ENCODE data around the gene ZNRF3. TPM values are rescaled to one million over a fixed set of nuclear protein-coding genes. Genes with fewer than 3 reads are reported as not detected.
"Not testable (repeated sequence)": the region's sequence is repeated elsewhere in the genome, so short reads cannot be mapped to it uniquely, and the experiment has no call there.

ZNRF3 gene
- total RNA-seq, 1 donor from 2014 or later = 12.4 TPM

DNA sequence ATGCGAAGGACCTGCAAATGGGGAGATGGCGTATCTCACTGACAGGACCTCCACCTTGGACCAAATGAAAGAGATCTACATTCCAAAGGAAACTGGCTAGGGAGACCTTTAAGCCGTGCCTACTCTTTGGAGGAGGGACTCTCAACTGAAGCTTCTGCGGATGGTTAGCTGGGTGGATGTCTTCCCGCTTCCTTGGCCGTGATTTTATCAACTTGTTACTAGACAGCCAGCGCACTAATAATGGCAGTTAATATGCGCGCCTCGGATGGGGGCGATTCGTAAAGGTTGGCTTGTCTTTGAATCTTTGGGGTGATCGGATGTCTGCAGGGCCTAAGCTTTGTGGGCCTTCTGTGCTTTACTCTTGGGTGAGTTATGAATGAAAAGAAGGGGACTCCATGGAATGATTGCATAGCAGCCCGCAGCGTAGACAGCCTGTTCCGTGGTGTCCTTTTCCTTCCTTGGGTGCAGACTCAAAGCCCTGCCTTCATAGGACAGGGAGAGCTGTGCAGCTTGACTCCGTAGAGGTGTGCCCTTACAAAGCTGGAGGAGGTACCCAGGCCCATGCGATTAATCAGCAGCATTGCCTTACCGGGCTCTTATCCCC, 1.5 kb downstream of the ZNRF3 start:
- DNase-seq = no peak

DNA sequence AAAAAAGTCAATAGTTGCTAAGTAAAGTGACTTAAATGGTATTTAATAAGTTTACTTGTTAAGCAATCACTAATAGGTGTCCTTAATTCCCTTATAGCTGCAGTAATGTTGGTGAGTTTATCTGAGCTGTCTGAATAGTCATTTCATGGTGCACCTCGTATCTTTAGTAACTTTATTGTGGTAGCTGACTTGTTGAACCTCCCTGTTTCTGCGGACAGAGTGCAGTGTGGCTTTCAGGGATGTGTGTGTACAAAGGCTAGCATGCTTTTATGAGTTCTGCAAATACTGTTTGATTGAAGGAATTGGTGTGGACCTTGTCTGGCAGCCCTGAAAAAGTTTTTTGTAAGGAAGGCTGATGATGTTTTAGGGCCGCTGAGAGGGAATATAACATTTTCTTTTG, 2.6 kb downstream of the ZNRF3 start:
- no peak for DNase-seq

- not testable (repeated sequence) for DNase-seq
Measured at GRCh38 chr22:28886679-28887078, 3.3 kb downstream of the ZNRF3 start.

GRCh38 chr22:28887725-28888459, 4.5 kb downstream of the ZNRF3 start:
- no peak for DNase-seq

DNA sequence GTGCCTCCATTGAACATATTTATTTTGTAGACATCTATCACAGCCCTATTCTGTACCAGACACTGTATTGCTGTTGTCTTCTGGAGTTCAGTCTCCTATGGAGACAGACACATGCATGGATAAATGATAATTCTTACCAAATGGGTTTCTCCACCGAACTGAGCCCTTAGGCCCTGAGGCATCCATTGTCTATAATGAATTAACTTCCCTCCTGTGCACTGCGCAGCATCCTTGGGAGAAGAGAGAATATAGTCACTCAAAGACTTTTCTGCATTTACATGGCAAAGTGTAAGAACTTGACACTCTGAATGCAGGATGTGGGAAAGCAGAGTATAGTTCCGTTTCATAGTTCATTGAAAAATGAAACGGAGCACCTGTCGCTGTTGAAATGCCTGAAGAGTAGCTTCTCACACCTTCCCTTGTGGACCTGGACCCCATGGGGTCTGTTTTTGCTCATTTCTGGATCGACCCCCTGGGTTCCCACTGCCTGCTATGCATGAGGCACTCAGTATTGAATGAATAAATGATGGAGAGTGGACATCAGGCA, 6.2 kb downstream of the ZNRF3 start:
- no peak for DNase-seq

- DNase-seq = no peak
Measured at GRCh38 chr22:28891156-28891733, 7.9 kb downstream of the ZNRF3 start.

DNA sequence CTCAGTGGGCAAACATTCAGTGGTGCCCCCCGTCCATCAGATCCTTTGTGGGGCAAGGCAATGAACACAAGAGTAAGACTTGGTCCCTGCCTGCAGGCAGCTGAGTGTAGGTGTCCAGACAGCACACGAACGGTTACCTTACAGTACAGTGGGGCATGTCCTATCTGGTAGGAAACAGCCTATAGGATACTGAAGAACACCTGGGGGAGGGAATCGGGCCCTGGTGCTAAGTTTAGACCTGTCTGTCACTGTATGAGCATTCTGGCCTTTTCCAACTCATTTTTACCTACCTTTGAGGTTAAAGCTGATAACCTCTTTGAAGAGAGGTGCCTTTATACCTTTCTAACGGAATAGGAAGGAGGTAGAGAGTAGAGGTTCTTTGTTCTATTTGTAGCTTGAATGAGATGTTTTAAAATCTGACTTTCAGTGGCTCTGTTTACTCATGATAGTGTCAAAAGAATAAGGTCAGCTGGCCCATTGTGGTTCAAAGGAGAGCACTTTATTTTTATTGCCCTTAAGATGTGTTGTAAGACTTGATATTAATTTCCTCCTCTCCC, 8.9 kb downstream of the ZNRF3 start:
- DNase-seq = no peak

DNA sequence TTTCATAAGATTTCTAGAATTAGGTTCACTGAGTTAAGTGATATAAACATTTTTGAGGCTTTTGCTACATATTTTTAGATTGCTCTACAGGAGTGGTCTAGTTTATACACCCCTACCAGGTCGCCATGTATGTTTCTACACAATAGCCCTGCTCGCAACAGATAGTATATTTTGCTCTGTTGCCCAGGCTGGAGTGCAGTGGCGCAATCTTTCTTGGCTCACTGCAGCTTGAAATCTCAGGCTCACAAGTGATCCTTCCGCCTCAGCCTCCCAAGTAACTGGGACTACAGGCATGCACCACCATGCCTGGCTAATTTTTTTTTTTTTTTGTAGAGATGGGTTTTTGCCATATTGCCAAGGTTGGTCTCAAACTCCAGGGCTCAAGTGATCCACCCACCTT, 10.4 kb downstream of the ZNRF3 start:
- DNase-seq = no peak

DNA sequence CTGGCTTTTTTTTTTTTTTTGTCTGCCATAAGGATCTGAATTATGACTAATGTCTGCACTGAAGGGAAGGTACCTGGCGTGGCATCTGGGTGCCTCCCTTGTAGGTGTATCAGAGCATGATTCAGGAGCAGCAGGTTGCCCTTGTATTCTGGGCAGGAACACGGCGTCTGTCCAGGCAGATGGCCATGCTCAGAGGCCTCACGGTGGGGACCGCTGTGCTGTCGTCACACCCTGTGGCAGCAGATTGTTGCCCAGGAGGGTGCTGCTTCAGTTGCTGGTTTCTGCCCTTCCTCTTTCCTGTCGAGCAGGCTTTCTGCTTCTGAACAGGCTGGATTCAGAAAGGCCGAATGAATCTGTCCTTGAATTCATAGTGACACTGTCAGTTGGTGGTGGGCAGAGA, 11.0 kb downstream of the ZNRF3 start:
- no peak for DNase-seq

GRCh38 chr22:28894807-28895206, 11.4 kb downstream of the ZNRF3 start:
- DNase-seq = no peak

- no peak for DNase-seq
Measured at GRCh38 chr22:28896611-28897010, 13.2 kb downstream of the ZNRF3 start.

DNA sequence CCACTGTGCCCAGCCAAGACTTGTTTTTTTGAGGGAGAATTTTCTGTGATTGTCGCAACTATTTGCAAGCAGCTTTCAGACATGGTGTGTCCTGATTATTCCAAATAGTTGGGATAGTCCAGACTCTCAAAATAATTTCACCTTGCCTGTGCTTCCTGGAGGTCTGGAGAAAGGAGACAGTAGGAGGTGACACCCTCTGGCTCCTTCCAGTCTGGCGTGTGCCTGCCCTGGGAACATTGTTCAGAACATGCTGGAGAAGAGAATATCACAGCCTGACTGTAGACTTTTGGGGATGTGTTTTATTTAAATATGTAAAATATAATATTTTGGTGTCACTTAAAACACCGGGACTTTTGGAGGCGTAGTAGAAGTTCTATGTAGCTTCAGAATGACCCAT, 14.9 kb downstream of the ZNRF3 start:
- DNase-seq = no peak

GRCh38 chr22:28899199-28899853, 16.0 kb downstream of the ZNRF3 start:
- DNase-seq = no peak

DNA sequence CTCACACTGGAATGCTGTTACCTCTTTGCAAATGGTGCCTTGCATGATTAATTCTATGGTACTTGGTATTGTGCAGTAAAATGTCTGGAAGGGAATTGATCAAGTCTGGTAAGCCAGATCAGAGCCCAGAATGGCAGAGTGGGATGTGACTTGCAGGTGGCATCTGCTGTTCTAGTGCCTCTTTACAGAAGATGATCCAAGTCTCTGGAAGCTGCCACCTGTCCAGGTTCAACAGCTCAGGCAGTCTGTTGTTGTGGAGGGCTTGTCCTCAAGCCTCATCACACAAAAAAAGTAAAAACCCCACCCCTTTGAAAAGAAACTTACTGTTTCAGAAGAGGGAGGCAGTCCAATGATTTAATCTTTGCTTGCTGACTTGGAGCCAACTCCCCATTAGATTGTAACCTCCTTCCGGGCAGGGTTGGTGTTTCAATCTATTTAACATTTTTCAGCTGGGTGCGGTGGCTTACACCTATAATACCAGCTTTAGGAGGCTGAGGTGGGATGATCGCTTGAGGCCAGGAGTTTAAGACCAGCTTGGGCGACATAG, 17.1 kb downstream of the ZNRF3 start:
- no peak for DNase-seq

DNA sequence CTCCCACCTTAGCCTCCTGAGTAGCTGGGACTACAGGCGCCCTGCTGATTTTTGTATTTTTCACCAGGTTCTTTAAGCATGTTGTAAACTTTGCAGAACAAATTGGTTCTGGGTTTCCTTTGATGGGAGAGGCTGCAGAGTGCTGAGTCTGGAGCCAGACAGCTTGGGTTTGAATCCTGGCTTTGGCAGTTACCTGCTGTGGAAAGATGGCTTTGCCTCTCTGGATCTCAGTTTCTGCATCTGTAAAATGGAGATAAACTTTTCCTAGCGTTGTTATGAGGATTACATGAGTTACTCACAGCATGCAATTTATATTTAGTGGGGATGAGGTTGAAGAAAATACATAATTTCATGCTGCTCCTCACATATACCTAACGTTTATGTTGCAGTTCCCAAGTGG, 19.1 kb downstream of the ZNRF3 start:
- no peak for DNase-seq

DNA sequence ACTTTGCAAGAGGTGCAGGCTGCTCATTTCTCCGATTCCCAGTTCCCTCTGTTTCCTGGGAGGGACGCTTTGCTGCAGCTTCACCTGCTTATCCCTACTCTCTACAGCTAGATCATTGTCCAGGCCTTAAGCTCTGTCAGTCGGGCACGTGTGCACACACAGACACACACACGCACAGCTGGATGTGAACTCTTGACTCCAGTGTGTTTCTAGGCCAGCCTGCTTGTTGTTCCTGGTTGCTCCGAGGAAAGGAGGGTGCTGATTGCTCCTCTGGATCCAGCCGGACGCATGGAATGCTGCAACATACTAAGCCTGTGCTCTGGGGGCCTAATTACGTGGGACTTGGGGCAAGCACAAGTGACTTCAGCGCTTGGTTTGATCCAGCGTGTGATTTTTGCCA, 19.7 kb downstream of the ZNRF3 start:
- DNase-seq = peak; percentile 53

- DNase-seq = no peak
Measured at GRCh38 chr22:28903729-28904128, 20.4 kb downstream of the ZNRF3 start.

- peak; percentile 60 for DNase-seq
Measured at GRCh38 chr22:28904211-28904896, 21.0 kb downstream of the ZNRF3 start.

DNA sequence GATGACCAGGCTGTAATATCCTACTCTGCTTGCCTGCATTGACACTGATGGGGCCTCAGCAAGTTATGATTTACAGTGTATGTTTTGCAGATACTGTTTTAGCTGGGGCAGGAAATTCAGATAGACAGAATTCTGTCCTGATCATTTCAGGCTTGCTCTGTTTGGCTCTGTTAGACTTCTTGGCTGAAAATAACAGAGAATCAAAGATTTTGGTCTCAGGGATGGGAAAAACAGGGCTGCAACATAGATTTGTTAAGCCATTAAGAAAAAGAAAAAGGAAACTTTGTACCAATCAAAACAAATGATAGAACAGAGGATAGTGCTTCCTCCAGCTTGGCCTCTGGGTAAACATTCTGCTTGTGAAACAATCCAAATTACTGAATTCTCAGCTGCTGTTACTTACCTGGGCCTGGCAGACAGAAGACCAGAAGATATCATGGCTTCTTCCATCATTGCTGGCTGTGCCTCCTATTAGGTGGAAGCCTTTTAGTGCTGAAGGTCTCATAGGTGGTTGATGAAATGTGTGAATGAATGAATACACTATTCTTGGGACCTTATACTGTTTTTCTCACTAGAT, 22.0 kb downstream of the ZNRF3 start:
- DNase-seq = no peak

GRCh38 chr22:28906312-28906711, 22.9 kb downstream of the ZNRF3 start:
- no peak for DNase-seq

- no peak for DNase-seq
Measured at GRCh38 chr22:28907311-28908008, 24.1 kb downstream of the ZNRF3 start.

All from tongue (tissue), 2 donors.